ENCODE data around the gene NPTX1.

The NPTX1 gene

GRCh38 chr17:80457236-80457856, 19.1 kb downstream of the NPTX1 start:
- no peak for DNase-seq

- no peak for DNase-seq
These were observed 19.8 kb downstream of the NPTX1 start for GRCh38 chr17:80456465-80457235.

- DNase-seq = no peak
These were observed 20.6 kb downstream of the NPTX1 start for GRCh38 chr17:80455784-80456183.

- peak; percentile 77 for DNase-seq
These were observed 21.1 kb downstream of the NPTX1 start for GRCh38 chr17:80455336-80455710.

GRCh38 chr17:80454557-80455335, 21.7 kb downstream of the NPTX1 start:
- DNase-seq = peak; percentile 96

- peak; percentile 70 for DNase-seq
These were observed 22.3 kb downstream of the NPTX1 start for GRCh38 chr17:80453998-80454556.

- no peak for DNase-seq
These were observed 23.0 kb downstream of the NPTX1 start for GRCh38 chr17:80453126-80453997.

GRCh38 chr17:80452173-80452915, 24.1 kb downstream of the NPTX1 start:
- DNase-seq = no peak

GRCh38 chr17:80451104-80451775, 25.2 kb downstream of the NPTX1 start:
- DNase-seq = no peak

GRCh38 chr17:80449930-80450576, 26.4 kb downstream of the NPTX1 start:
- DNase-seq = no peak

- DNase-seq = no peak
These were observed 27.0 kb downstream of the NPTX1 start for GRCh38 chr17:80449194-80449929.

GRCh38 chr17:80447790-80448189, 28.6 kb downstream of the NPTX1 start:
- DNase-seq = no peak

- no peak for DNase-seq
These were observed 29.6 kb downstream of the NPTX1 start for GRCh38 chr17:80446645-80447405.

GRCh38 chr17:80445726-80446110, 30.7 kb downstream of the NPTX1 start:
- DNase-seq = no peak

GRCh38 chr17:80445007-80445725, 31.2 kb downstream of the NPTX1 start:
- DNase-seq = no peak

- DNase-seq = no peak
These were observed 31.8 kb downstream of the NPTX1 start for GRCh38 chr17:80444644-80444979.

- peak; percentile 63 for DNase-seq
These were observed 32.3 kb downstream of the NPTX1 start for GRCh38 chr17:80443916-80444643.

GRCh38 chr17:80443498-80443897, 32.9 kb downstream of the NPTX1 start:
- DNase-seq = no peak

All from NCI-H146 (cell line).